HG03442 (cell line): Measurements from ENCODE around the gene HOXD10.
A peak's percentile ranks its signal among the peaks of the same experiment; 100 is the strongest.

Source experiments
- ATAC-seq: cut with Tn5 transposase; IDR thresholded peaks from one replicate; pipeline ENCODE4 v1.9.1; 2021; ENCODE audit warnings: mild to moderate bottlenecking, moderate library complexity; ENCODE audit not compliant: unreplicated experiment

HOXD10 gene

GRCh38 chr2:176082525-176082823, 34.1 kb upstream of the HOXD10 start:
- ATAC-seq: no peak

GRCh38 chr2:176082824-176083751, 33.5 kb upstream of the HOXD10 start:
- ATAC-seq: no peak

- ATAC-seq: no peak
These were observed 32.7 kb upstream of the HOXD10 start, which contains the start of gene EVX2 for GRCh38 chr2:176083796-176084261. Gene EVX2, minus strand, starts transcription at chr2:176083962. Its CDS starts 186 bp downstream, at chr2:176083776.

GRCh38 chr2:176084611-176085119, 31.9 kb upstream of the HOXD10 start:
- no peak for ATAC-seq

- ATAC-seq: no peak
These were observed 31.3 kb upstream of the HOXD10 start for GRCh38 chr2:176085120-176085788.

- ATAC-seq: no peak
These were observed 30.5 kb upstream of the HOXD10 start for GRCh38 chr2:176085861-176086771.

GRCh38 chr2:176087330-176088047, 29.1 kb upstream of the HOXD10 start:
- ATAC-seq: no peak

GRCh38 chr2:176088048-176088936, 28.3 kb upstream of the HOXD10 start:
- ATAC-seq: peak; percentile 66

GRCh38 chr2:176088937-176089842, 27.4 kb upstream of the HOXD10 start:
- ATAC-seq: no peak

- ATAC-seq: no peak
These were observed 26.7 kb upstream of the HOXD10 start for GRCh38 chr2:176089843-176090395.

- ATAC-seq: no peak
These were observed 25.7 kb upstream of the HOXD10 start for GRCh38 chr2:176090862-176091261.

GRCh38 chr2:176091329-176092258, 25.0 kb upstream of the HOXD10 start:
- no peak for ATAC-seq

- no peak for ATAC-seq
These were observed 24.1 kb upstream of the HOXD10 start, which contains the start of gene HOXD13 for GRCh38 chr2:176092270-176093144. Gene HOXD13, plus strand, starts transcription at chr2:176092721. Its CDS starts 170 bp downstream, at chr2:176092891.

GRCh38 chr2:176093145-176093897, 23.3 kb upstream of the HOXD10 start:
- no peak for ATAC-seq

GRCh38 chr2:176093898-176094249, 22.7 kb upstream of the HOXD10 start:
- ATAC-seq: no peak
